Prostate gland (tissue), 2 donors: Measurements from ENCODE around the gene GRID2.

Source experiments
- CTCF ChIP-seq, 4 experiments: fragments of 200-600 bp in 2 of 4; fragments of 450-650 bp in 2 of 4; sonication (generic) in 2 of 4; IDR thresholded peaks; 1 replicate in 3 of 4; 2 replicates in 1 of 4; pipeline ENCODE4 v1.5.1; 2016 to 2019; ENCODE audit warnings: antibody characterized with exemption in 4 of 4, mild to moderate bottlenecking in 2 of 4, moderate library complexity in 2 of 4
- POLR2AphosphoS5 ChIP-seq: sonication (generic); formaldehyde crosslinking; IDR thresholded peaks from one replicate; pipeline ENCODE4 v1.6.1; 2017; ENCODE audit warnings: antibody characterized with exemption

- TF ChIP-seq POLR2AphosphoS5 (no peak), CTCF (IDR thresholded peaks at IDR 0.05) (no peak)
Measured at GRCh38 chr4:93092765-93093164, 789.0 kb downstream of the GRID2 start.
